OCI-LY1 (cell line): ENCODE results near the gene PICK1.

Source experiments
- CTCF ChIP-seq: fragments of 200-600 bp; sonication (generic), shearing (Covaris generic); IDR thresholded peaks from 2 replicates; pipeline ENCODE4 v1.5.1; 2017; ENCODE audit warnings: mild to moderate bottlenecking, antibody characterized with exemption, low read length, moderate library complexity, mixed read lengths
- EZH2 ChIP-seq: fragments of 200-600 bp; sonication (generic), shearing (Covaris generic); IDR thresholded peaks from 2 replicates; pipeline ENCODE4 v1.8.0; 2017; ENCODE audit warnings: borderline replicate concordance, mixed run types, mild to moderate bottlenecking, antibody characterized with exemption, low read length, moderate library complexity, mixed read lengths

- TF ChIP-seq CTCF (no peak), EZH2 (no peak)
These were observed 29.7 kb downstream of the PICK1 start for GRCh38 chr22:38086942-38087341.
